Kidney (tissue), 14 donors: ENCODE measurements around the gene PNRC2. TPM values are rescaled to one million over a fixed set of nuclear protein-coding genes. Genes with fewer than 3 reads are reported as not detected.
A peak's percentile ranks its signal among the peaks of the same experiment; 100 is the strongest.

Experiments
- DNase-seq, 5 donors: peaks; one replicate each; pipeline ENCODE4 v3.0.0-alpha.2; 2013 to 2020
- FAIRE-seq: peaks from 2 replicates; lab custom pipeline; 2012; peaks lifted over from hg19 to GRCh38; lab: Jason Lieb, UNC
- H3K27ac ChIP-seq, 2 donors: one replicate each; pipeline ENCODE4 v1.7.0; 2013; ENCODE audit warnings: low read depth in 2 of 2, low read length in 2 of 2, inconsistent platforms in 1 of 2
- H3K27me3 ChIP-seq: one replicate; pipeline ENCODE4 v1.7.1; 2013; ENCODE audit warnings: low read length, inconsistent platforms; ENCODE audit not compliant: control insufficient read depth, insufficient read depth
- H3K36me3 ChIP-seq, 3 donors: one replicate each; pipeline versions ENCODE4 v1.7.0 to v1.7.1; 2013; ENCODE audit warnings: low read length in 3 of 3, control low read depth in 1 of 3, inconsistent platforms in 1 of 3; ENCODE audit not compliant: insufficient read depth in 3 of 3, control insufficient read depth in 2 of 3
- H3K4me1 ChIP-seq, 3 donors: one replicate each; pipeline versions ENCODE4 v1.7.0 to v1.7.1; 2013; ENCODE audit warnings: low read length in 3 of 3, inconsistent platforms in 1 of 3, low read depth in 1 of 3; ENCODE audit not compliant: control insufficient read depth in 2 of 3, insufficient read depth in 2 of 3
- H3K4me3 ChIP-seq, 3 donors: one replicate each; pipeline versions ENCODE4 v1.7.0 to v1.8.1; 2013; ENCODE audit warnings: low read length in 3 of 3, control low read depth in 1 of 3, inconsistent platforms in 1 of 3
- H3K9ac ChIP-seq, 3 donors: one replicate each; pipeline versions ENCODE4 v1.7.0 to v1.7.1; 2013; ENCODE audit warnings: low read length in 3 of 3, control low read depth in 1 of 3, inconsistent platforms in 1 of 3
- H3K9me3 ChIP-seq, 3 donors: one replicate each; pipeline versions ENCODE4 v1.7.0 to v1.7.1; 2013; ENCODE audit warnings: low read length in 3 of 3, control low read depth in 1 of 3, inconsistent platforms in 1 of 3; ENCODE audit not compliant: control insufficient read depth in 2 of 3, insufficient read depth in 1 of 3
- intact Hi-C: fragments of 100-400 bp; cut with DNase I; formaldehyde crosslinking; loops from one replicate; pipeline ENCODE4 v1.11.1; 2022
- polyA plus RNA-seq: library from polyadenylated mRNA; stranded (reverse); fragments of 350-450 nt; fragmentation: Illumina TruSeq; extraction: RNeasy Lipid Tissue Mini Kit (QIAGEN cat#74804); gene quantifications from one replicate; pipeline ENCODE4 v1.2.3, GENCODE V29; 2014; ENCODE audit warnings: low read depth, low replicate concordance; ENCODE audit not compliant: insufficient read depth
- total RNA-seq: library from RNA; stranded (reverse); fragmentation: NEBNext Ultra II Directional; extraction: Animal tissue kit (Norgen Biotek cat#: 25700); gene quantifications from one replicate; pipeline ENCODE4 v1.2.1, GENCODE V29; 2021
- TF ChIP-seq, protein P1 (sequence below): IDR thresholded peaks from 3 replicates; pipeline ENCODE4 v1.5.1; 2012; ENCODE audit warnings: mild to moderate bottlenecking, moderate library complexity, borderline replicate concordance; ENCODE audit not compliant: insufficient read depth; ENCODE audit errors: extremely low read depth
- donor health status: control.
- donor health status: control.
- donor health status: control.
- donor health status: control.
- donor health status: control.
- donor health status: DM: yes; HTN: yes; CAD: no.
- donor health status: Normal renal cell carcinoma (clear cell type).

PNRC2 gene
- total and polyA plus RNA-seq, 2 donors from 2014 or later = 86.3 to 107 TPM

DNA sequence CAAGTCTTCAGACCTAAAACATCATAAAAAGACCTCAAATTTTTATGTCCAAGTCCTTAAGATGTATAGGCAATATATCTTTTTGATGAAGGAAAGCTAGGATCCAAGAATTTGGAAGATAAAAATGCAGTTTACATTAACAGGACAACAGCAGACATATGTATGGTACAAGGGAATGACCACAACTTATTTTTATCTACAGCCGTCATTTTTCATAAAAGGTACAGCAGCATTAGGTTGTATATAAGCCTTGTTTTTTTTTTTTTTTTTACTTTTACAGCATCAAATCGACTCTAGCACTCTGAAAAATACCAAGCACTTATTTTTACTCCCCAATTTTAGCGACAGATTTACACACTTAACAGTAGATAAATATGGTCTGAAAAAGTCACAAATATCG is 19.2 kb downstream of the PNRC2 start:
- H3K4me1 ChIP-seq = peaks cover 0 to 17% (median 7%) of the 10 kb centered on the region in 3 donors
- intact Hi-C loops = no loop called here

DNA sequence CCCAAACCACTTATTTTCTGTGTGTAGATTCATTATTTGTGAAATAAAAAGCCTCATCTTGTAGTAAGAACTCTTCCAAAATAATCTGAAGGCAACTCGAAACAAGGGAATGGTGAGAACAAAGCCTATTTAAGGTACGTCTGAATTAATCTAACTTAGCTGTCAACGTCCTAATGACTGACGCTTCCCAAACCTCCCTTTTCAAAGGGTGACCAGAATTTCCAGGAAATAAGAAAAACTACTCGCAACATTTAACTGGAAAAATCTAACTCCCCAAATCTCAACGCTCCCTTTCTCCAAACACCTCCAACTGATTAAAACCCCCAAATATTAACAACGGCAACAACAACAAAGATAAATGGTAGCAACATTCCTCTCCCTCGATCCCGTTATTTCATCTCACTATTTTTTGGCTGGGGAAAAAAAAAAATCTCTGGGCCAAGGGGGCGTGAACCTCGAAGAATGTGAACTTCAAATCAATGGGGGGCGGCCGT is 19.8 kb downstream of the PNRC2 start:
- Histone ChIP-seq H3K4me1 (peaks cover 0 to 17% (median 11%) of the 10 kb centered on the region in 3 donors), H3K9ac (peak overlapping the region; percentile 66 to 95 (median 80)), H3K36me3 (no peaks in the 10 kb centered on the region), H3K27ac (peak overlapping the region; percentile 98), H3K4me3 (peak overlapping the region; percentile 69 to 92 (median 88)), H3K9me3 (no peaks in the 10 kb centered on the region), H3K27me3 (no peaks in the 10 kb centered on the region)
- FAIRE-seq (no peak), DNase-seq (peak in 2 of 5 donors; percentile 49 to 62)
- intact Hi-C loops = no loop called here
- TF ChIP-seq, protein P1, sequence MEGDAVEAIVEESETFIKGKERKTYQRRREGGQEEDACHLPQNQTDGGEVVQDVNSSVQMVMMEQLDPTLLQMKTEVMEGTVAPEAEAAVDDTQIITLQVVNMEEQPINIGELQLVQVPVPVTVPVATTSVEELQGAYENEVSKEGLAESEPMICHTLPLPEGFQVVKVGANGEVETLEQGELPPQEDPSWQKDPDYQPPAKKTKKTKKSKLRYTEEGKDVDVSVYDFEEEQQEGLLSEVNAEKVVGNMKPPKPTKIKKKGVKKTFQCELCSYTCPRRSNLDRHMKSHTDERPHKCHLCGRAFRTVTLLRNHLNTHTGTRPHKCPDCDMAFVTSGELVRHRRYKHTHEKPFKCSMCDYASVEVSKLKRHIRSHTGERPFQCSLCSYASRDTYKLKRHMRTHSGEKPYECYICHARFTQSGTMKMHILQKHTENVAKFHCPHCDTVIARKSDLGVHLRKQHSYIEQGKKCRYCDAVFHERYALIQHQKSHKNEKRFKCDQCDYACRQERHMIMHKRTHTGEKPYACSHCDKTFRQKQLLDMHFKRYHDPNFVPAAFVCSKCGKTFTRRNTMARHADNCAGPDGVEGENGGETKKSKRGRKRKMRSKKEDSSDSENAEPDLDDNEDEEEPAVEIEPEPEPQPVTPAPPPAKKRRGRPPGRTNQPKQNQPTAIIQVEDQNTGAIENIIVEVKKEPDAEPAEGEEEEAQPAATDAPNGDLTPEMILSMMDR = no peak

More for the DNA sequence above, 19.2 kb downstream of the PNRC2 start:
- Histone ChIP-seq H3K9me3 (no peaks in the 10 kb centered on the region), H3K36me3 (no peaks in the 10 kb centered on the region), H3K4me3 (peak overlapping the region; percentile 69 to 92 (median 88)), H3K9ac (peak overlapping the region; percentile 34 to 95 (median 66)), H3K27ac (no peak overlapping the region), H3K27me3 (no peaks in the 10 kb centered on the region)
- FAIRE-seq (no peak), DNase-seq (no peak)
- TF ChIP-seq, protein P1 = no peak

GRCh38 chr1:23979881-23980727 is 20.5 kb downstream of the PNRC2 start, which contains the start of gene SRSF10:
Gene SRSF10 (minus strand): TSS chr1:23980327. CDS start chr1:23980255, 72 bp downstream.
- DNase-seq = peak; percentile 99 to 100 (median 100)
- Histone ChIP-seq H3K9me3 (no peaks in the 10 kb centered on the region), H3K27ac (peak within 1 kb of the TSS; percentile 98), H3K4me3 (peak within 1 kb of the TSS; percentile 69 to 92 (median 88)), H3K9ac (peak within 1 kb of the TSS; percentile 80 to 95 (median 95)), H3K4me1 (peaks cover 0 to 17% (median 13%) of the 10 kb centered on the region in 3 donors), H3K27me3 (no peaks in the 10 kb centered on the region), H3K36me3 (no peaks in the 10 kb centered on the region)
- TF ChIP-seq, protein P1 = peak; percentile 47
- intact Hi-C loops = no loop called here
- FAIRE-seq = no peak
